NCI-H460 (cell line): ENCODE data around the gene RTL3. TPM values are rescaled to one million over a fixed set of nuclear protein-coding genes. Genes with fewer than 3 reads are reported as not detected.

Experiments used
- DNase-seq: peaks from one replicate; pipeline ENCODE4 v3.0.0-alpha.2; 2016; ENCODE audit warnings: low read depth; ENCODE audit errors: extremely low read depth
- total RNA-seq: library from RNA; depleted of rRNA; stranded (reverse); fragments of >200 nt; shearing (Covaris generic); gene quantifications from 2 replicates; pipeline ENCODE4 v1.2.3, GENCODE V29; 2014; rRNA removed

RTL3 gene
- total RNA-seq, 1 experiment from 2014 or later = not detected

DNA sequence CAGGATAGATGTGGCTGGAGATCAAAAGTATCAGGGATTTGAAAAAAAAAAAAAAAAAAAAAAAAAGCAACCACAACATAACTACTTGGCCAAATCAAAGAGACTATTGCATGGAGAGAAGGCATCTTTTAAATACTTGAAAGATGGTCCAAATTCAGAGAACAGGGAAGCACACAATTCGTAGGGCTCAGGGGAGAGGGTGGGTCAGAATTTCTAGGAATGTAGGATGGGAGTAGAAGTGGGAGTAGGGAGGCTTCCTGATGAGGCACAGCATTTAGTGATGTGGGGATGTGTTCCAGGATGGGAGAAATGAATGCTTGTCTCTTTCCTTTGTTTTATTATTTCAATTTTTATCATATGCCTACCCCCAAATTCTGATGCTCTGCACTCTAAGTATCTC is 36.3 kb downstream of the RTL3 start:
- no peak for DNase-seq

GRCh38 chrX:78619834-78620233 is 39.3 kb downstream of the RTL3 start:
- no peak for DNase-seq

GRCh38 chrX:78618987-78619386 is 40.1 kb downstream of the RTL3 start:
- no peak for DNase-seq

DNA sequence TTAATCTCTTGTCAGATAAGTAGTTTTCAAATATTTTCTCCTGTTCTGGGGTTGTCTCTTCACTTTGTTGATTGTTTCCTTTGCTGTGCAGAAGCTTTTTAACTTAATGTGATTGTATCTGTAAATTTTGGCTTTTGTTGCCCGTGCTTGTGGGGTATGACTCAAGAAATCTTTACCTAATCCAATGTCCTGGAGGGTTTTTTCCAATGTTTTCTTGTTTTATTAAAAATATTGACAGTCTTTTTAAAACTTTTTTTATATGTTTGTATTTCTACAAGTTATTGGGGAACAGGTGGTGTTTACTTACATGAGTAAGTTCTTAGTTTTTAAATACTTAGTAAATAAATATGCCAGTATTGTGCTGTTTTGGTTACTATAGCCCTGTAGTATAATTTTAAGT is 44.9 kb downstream of the RTL3 start:
- DNase-seq = no peak

Other genes starting within 250 kb of the RTL3 start
- gene LPAR4, start 88.4 kb upstream of the RTL3 start, total RNA-seq = not detected in 2 replicates